ENCODE measurements around the gene DNTT. TPM values are rescaled to one million over a fixed set of nuclear protein-coding genes. Genes with fewer than 3 reads are reported as not detected.

The DNTT gene
- total and polyA plus RNA-seq, 4 donors, result not detected

DNA sequence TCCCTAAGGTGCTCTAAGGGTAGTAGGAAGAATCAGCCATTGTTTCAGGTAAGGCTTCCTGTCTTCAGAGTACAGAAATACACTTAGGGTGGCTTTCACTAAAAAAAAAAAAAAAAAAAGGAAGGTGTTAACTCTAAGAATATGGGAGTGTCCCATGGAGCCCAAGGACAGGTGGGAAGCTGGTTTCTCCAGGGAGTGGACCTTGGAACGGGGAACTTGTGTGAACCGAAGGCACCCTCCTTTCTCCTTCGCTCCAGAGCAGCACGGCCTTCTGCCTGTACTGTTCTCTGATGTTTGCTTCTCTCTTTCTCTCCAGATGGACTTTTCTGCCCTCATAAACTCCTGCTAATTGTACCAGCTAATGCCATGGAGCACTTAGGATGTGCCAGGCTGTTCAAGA is 48.3 kb downstream of the DNTT start:
- H3K9ac ChIP-seq (ENCODE audit: insufficient read depth in 1 of 2, low read length in 2 of 2), result no peak overlapping the region
- TF ChIP-seq, protein P1, sequence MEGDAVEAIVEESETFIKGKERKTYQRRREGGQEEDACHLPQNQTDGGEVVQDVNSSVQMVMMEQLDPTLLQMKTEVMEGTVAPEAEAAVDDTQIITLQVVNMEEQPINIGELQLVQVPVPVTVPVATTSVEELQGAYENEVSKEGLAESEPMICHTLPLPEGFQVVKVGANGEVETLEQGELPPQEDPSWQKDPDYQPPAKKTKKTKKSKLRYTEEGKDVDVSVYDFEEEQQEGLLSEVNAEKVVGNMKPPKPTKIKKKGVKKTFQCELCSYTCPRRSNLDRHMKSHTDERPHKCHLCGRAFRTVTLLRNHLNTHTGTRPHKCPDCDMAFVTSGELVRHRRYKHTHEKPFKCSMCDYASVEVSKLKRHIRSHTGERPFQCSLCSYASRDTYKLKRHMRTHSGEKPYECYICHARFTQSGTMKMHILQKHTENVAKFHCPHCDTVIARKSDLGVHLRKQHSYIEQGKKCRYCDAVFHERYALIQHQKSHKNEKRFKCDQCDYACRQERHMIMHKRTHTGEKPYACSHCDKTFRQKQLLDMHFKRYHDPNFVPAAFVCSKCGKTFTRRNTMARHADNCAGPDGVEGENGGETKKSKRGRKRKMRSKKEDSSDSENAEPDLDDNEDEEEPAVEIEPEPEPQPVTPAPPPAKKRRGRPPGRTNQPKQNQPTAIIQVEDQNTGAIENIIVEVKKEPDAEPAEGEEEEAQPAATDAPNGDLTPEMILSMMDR (IDR thresholded peaks at IDR 0.05; ENCODE audit: control extremely low read depth, extremely low read depth), result no peak
- peaks cover 0 to 5% (median 0%) of the 10 kb centered on the region in 5 donors for H3K4me1 ChIP-seq (ENCODE audit: control insufficient read depth in 5 of 5, insufficient read depth in 5 of 5, low read length in 5 of 5)
- ATAC-seq (ENCODE audit: insufficient read depth, low FRiP score), result no peak
- no peak overlapping the region for H3K27ac ChIP-seq (ENCODE audit: low read depth in 1 of 2, low read length in 1 of 2)
- no peak overlapping the region for H3K4me3 ChIP-seq
- H3K36me3 ChIP-seq (ENCODE audit: control insufficient read depth in 4 of 4, insufficient read depth in 4 of 4, low read length in 4 of 4), result no peaks in the 10 kb centered on the region
- WGBS, 2 donors, result 69 to 70% methylated on average over 4 of the region's 4 CpGs
- DNase-seq, result no peak
- H3K9me3 ChIP-seq (ENCODE audit: control insufficient read depth in 4 of 4, insufficient read depth in 3 of 4, low read length in 3 of 4), result no peaks in the 10 kb centered on the region
- H3K27me3 ChIP-seq (ENCODE audit: control insufficient read depth in 3 of 3, insufficient read depth in 3 of 3, low read length in 2 of 3), result no peaks in the 10 kb centered on the region

DNA sequence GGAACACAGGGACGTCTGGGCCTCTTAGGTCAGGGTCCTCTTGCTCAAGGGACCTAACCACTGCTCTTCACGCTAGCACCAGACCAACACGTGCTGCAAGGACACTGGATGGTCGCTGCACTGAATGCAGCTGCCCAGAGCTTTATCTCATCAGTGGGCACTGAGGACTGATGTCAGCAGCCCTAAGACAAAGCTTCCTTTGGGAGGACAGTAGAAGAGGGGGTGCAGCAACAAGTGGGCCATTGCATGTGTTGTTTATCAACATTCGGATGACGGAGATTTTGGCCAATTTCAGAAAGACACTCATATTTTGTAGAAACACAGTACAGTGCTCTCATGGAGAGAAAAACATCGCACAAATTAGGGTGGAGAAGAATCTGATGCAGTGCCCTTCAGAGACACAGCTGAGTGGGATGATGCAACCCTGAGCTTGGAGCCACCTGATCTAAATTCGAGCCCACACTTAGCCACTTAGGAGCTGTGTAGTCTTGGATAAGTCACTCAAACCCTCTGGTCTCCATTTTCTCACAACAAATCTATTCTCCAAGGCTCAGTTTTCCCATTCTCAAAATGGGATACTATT is 52.9 kb downstream of the DNTT start:
- Histone ChIP-seq H3K36me3 (ENCODE audit: control insufficient read depth in 4 of 4, insufficient read depth in 4 of 4, low read length in 4 of 4) (no peaks in the 10 kb centered on the region), H3K27ac (ENCODE audit: low read depth in 1 of 2, low read length in 1 of 2) (no peak overlapping the region), H3K27me3 (ENCODE audit: control insufficient read depth in 3 of 3, insufficient read depth in 3 of 3, low read length in 2 of 3) (no peaks in the 10 kb centered on the region), H3K9ac (ENCODE audit: insufficient read depth in 1 of 2, low read length in 2 of 2) (no peak overlapping the region), H3K4me3 (no peak overlapping the region), H3K9me3 (ENCODE audit: control insufficient read depth in 4 of 4, insufficient read depth in 3 of 4, low read length in 3 of 4) (peaks cover 0 to 2% (median 0%) of the 10 kb centered on the region in 4 donors), H3K4me1 (ENCODE audit: control insufficient read depth in 5 of 5, insufficient read depth in 5 of 5, low read length in 5 of 5) (peaks cover 0 to 5% (median 0%) of the 10 kb centered on the region in 5 donors)
- ATAC-seq (ENCODE audit: insufficient read depth, low FRiP score) (no peak), DNase-seq (no peak)
- 80 to 92% methylated on average over 8 of the region's 8 CpGs for WGBS, 2 donors
- TF ChIP-seq, protein P1 (IDR thresholded peaks at IDR 0.05; ENCODE audit: control extremely low read depth, extremely low read depth), result no peak

DNA sequence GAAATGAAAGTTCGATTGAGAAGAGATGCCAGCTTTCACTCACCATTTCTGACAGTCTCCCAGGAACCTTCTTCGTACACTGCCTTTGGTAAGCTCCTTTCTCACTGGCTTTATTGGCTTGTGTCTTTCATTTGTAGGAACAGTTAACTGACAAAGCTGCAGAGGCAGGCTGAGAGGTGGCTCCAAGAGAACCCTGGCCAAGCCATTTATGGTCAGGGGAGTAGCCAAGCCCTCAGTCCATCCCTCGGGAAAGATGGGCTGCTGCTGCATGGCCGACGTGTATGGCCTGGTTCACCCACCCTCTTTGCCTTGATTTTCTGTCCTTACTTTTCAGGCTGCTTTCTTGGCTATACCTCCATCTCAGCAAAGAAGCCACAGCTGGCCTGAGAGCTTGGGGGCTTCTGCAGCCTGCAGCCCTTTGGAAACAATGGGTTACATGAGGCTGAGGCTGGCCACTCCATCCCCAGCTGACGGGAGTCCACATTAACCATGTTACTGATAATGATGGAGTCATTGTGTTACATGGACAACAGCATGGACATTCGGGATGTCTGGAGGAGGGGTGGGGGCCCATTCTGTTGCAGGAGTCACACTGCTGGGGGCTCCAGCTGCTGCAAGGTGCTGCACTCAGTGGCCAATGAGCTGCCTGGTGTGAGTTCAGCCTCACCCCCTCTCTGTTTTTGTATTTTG is 54.8 kb downstream of the DNTT start, which contains the start of gene OPALIN:
Gene OPALIN, minus strand, starts transcription at position 152 of the 690 bp plus-strand sequence. Its CDS starts 106 bp downstream, at position 46.
- ATAC-seq (ENCODE audit: insufficient read depth, low FRiP score) (no peak), DNase-seq (no peak)
- Histone ChIP-seq H3K9ac (ENCODE audit: insufficient read depth in 1 of 2, low read length in 2 of 2) (no peak within 1 kb of the TSS), H3K4me1 (ENCODE audit: control insufficient read depth in 5 of 5, insufficient read depth in 5 of 5, low read length in 5 of 5) (peaks cover 0 to 1% (median 0%) of the 10 kb centered on the region in 5 donors), H3K36me3 (ENCODE audit: control insufficient read depth in 4 of 4, insufficient read depth in 4 of 4, low read length in 4 of 4) (no peaks in the 10 kb centered on the region), H3K9me3 (ENCODE audit: control insufficient read depth in 4 of 4, insufficient read depth in 3 of 4, low read length in 3 of 4) (peaks cover 0 to 3% (median 0%) of the 10 kb centered on the region in 4 donors), H3K27me3 (ENCODE audit: control insufficient read depth in 3 of 3, insufficient read depth in 3 of 3, low read length in 2 of 3) (no peaks in the 10 kb centered on the region), H3K27ac (ENCODE audit: low read depth in 1 of 2, low read length in 1 of 2) (no peak within 1 kb of the TSS), H3K4me3 (no peak within 1 kb of the TSS)
- TF ChIP-seq, protein P1 (IDR thresholded peaks at IDR 0.05; ENCODE audit: control extremely low read depth, extremely low read depth), result no peak
- WGBS, 2 donors, result 79 to 85% methylated on average over 7 of the region's 7 CpGs
